Activated CD8-positive, alpha-beta memory T cell treated with anti-CD3 and anti-CD28 coated beads for 36 hours (primary cell): ENCODE results near the gene HOXC5. TPM values are rescaled to one million over a fixed set of nuclear protein-coding genes. Genes with fewer than 3 reads are reported as not detected.
"Not testable (repeated sequence)": the region's sequence is repeated elsewhere in the genome, so short reads cannot be mapped to it uniquely, and the experiment has no call there.

ENCODE experiments used
- CTCF ChIA-PET: fragments of 350-600 bp; sonication (Branson Sonifier 250); formaldehyde crosslinking; loops from one replicate; lab custom pipeline; 2021; ENCODE audit warnings: antibody characterized with exemption; lab: Charles Lee
- POLR2A ChIA-PET: fragments of 350-600 bp; sonication (Branson Sonifier 250); formaldehyde crosslinking; loops from one replicate; lab custom pipeline; 2021; ENCODE audit warnings: antibody characterized with exemption; lab: Charles Lee
- total RNA-seq, 2 experiments: library from RNA; stranded (reverse); gene quantifications; one replicate each; pipeline ENCODE4 v1.2.3, GENCODE V29; 2021

The HOXC5 gene
- total RNA-seq, 2 experiments from 2014 or later, result not detected

- ChIA-PET POLR2A (no interaction called here), CTCF (no interaction called here)
These were observed 27.5 kb downstream of the HOXC5 start for GRCh38 chr12:54060174-54060974.

- CTCF ChIA-PET, result no interaction called here
- POLR2A ChIA-PET, result no interaction called here
These were observed 28.3 kb downstream of the HOXC5 start for GRCh38 chr12:54060975-54061778.

GRCh38 chr12:54065677-54066076 is 32.8 kb downstream of the HOXC5 start:
- ChIA-PET POLR2A (no interaction called here), CTCF (no interaction called here)

GRCh38 chr12:54066408-54066807 is 33.6 kb downstream of the HOXC5 start:
- ChIA-PET POLR2A (no interaction called here), CTCF (interaction anchor here (0.7 kb wide), 1 partner anchor 66 kb away, joined by 3 read pairs; no protein-coding TSS in a partner anchor)

GRCh38 chr12:54068418-54069070 is 35.7 kb downstream of the HOXC5 start:
- ChIA-PET CTCF (no interaction called here), POLR2A (no interaction called here)

GRCh38 chr12:54071942-54072341 is 39.1 kb downstream of the HOXC5 start:
- CTCF ChIA-PET, result no interaction called here

GRCh38 chr12:54074308-54074707 is 41.5 kb downstream of the HOXC5 start:
- CTCF ChIA-PET, result no interaction called here

More at GRCh38 chr12:54071942-54072341, 39.1 kb downstream of the HOXC5 start:
- POLR2A ChIA-PET, result no interaction called here

GRCh38 chr12:54075409-54075808 is 42.6 kb downstream of the HOXC5 start:
- ChIA-PET CTCF (interaction anchor here (0.6 kb wide), 1 partner anchor 126 kb away, joined by 3 read pairs; no protein-coding TSS in a partner anchor), POLR2A (no interaction called here)

More at GRCh38 chr12:54074308-54074707, 41.5 kb downstream of the HOXC5 start:
- POLR2A ChIA-PET, result no interaction called here

GRCh38 chr12:54075974-54076373 is 43.1 kb downstream of the HOXC5 start:
- POLR2A ChIA-PET, result no interaction called here
- CTCF ChIA-PET, result interaction anchor here (0.7 kb wide), 1 partner anchor 205 kb away, joined by 3 read pairs; no protein-coding TSS in a partner anchor

GRCh38 chr12:54077843-54078242 is 45.0 kb downstream of the HOXC5 start:
- CTCF ChIA-PET, POLR2A ChIA-PET: not testable (repeated sequence)

- POLR2A ChIA-PET, CTCF ChIA-PET: not testable (repeated sequence)
These were observed 46.3 kb downstream of the HOXC5 start for GRCh38 chr12:54079115-54079514.

GRCh38 chr12:54080008-54080924 is 47.4 kb downstream of the HOXC5 start:
- POLR2A ChIA-PET, result not testable (repeated sequence)
- CTCF ChIA-PET, result interaction anchor here (0.8 kb wide), 1 partner anchor 383 kb away, joined by 3 read pairs; no protein-coding TSS in a partner anchor

GRCh38 chr12:54081053-54081514 is 48.2 kb downstream of the HOXC5 start:
- CTCF ChIA-PET, result interaction anchor here (0.8 kb wide), 1 partner anchor 382 kb away, joined by 3 read pairs; no protein-coding TSS in a partner anchor
- POLR2A ChIA-PET, result not testable (repeated sequence)

- CTCF ChIA-PET, result not testable (repeated sequence)
These were observed 48.9 kb downstream of the HOXC5 start for GRCh38 chr12:54081581-54082396.

GRCh38 chr12:54082397-54082892 is 49.6 kb downstream of the HOXC5 start:
- ChIA-PET CTCF (no interaction called here), POLR2A (interaction anchor here (0.6 kb wide), 1 partner anchor 121 kb away, joined by 5 read pairs; no protein-coding TSS in a partner anchor)

More at GRCh38 chr12:54081581-54082396, 48.9 kb downstream of the HOXC5 start:
- POLR2A ChIA-PET, result interaction anchor here (0.6 kb wide), 1 partner anchor 122 kb away, joined by 5 read pairs; no protein-coding TSS in a partner anchor
